ENCODE measurements around the gene CBX5. TPM values are rescaled to one million over a fixed set of nuclear protein-coding genes. Genes with fewer than 3 reads are reported as not detected.

Gene CBX5
- total RNA-seq, 4 donors from 2014 or later, result 23.7 to 45.7 (median 33.6) TPM

DNA sequence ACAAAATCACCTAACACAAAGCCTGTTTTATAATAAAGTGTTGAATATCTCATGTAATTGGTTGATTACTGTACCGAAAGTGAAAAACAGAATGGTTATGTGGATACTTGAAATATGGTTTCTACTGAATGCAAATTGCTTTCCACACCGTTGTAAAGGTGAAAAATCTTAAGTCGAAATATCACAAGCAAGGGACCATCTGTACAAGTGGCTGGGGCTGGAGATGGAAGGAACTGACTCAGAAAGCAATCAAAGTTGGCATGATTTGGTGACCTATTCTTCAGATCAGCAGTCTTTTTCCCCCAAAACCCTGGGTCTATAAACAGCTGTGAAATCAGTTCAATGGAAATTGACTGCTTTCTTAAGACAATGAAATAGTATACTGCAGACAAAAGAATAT lies 3.6 kb downstream of the CBX5 start:
- Histone ChIP-seq H3K4me1 (peaks cover 19% of the 10 kb centered on the region), H3K27me3 (no peaks in the 10 kb centered on the region), H3K27ac (no peak overlapping the region), H3K4me3 (no peak overlapping the region), H3K9me3 (no peaks in the 10 kb centered on the region), H3K36me3 (peaks cover 8% of the 10 kb centered on the region)
- DNase-seq (ENCODE audit: low spot score in 2 of 2), result no peak
- TF ChIP-seq EP300 (IDR thresholded peaks at IDR 0.05) (no peak), POLR2A (IDR thresholded peaks at IDR 0.05) (no peak), POLR2AphosphoS5 (IDR thresholded peaks at IDR 0.05) (no peak)
- TF ChIP-seq, protein P1, sequence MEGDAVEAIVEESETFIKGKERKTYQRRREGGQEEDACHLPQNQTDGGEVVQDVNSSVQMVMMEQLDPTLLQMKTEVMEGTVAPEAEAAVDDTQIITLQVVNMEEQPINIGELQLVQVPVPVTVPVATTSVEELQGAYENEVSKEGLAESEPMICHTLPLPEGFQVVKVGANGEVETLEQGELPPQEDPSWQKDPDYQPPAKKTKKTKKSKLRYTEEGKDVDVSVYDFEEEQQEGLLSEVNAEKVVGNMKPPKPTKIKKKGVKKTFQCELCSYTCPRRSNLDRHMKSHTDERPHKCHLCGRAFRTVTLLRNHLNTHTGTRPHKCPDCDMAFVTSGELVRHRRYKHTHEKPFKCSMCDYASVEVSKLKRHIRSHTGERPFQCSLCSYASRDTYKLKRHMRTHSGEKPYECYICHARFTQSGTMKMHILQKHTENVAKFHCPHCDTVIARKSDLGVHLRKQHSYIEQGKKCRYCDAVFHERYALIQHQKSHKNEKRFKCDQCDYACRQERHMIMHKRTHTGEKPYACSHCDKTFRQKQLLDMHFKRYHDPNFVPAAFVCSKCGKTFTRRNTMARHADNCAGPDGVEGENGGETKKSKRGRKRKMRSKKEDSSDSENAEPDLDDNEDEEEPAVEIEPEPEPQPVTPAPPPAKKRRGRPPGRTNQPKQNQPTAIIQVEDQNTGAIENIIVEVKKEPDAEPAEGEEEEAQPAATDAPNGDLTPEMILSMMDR (IDR thresholded peaks at IDR 0.05), result no peak
- WGBS, result 86% methylated on average over 3 of the region's 3 CpGs

- no peaks in the 10 kb centered on the region for H3K27me3 ChIP-seq
- DNase-seq (ENCODE audit: low spot score in 2 of 2), result no peak
- H3K36me3 ChIP-seq, result peaks cover 8% of the 10 kb centered on the region
- H3K4me3 ChIP-seq, result no peak overlapping the region
- WGBS, result 87% methylated on average over 2 of the region's 2 CpGs
- no peak overlapping the region for H3K27ac ChIP-seq
- peaks cover 18% of the 10 kb centered on the region for H3K4me1 ChIP-seq
- TF ChIP-seq EP300 (IDR thresholded peaks at IDR 0.05) (no peak), POLR2A (IDR thresholded peaks at IDR 0.05) (no peak), POLR2AphosphoS5 (IDR thresholded peaks at IDR 0.05) (no peak)
- TF ChIP-seq, protein P1 (IDR thresholded peaks at IDR 0.05), result no peak
- no peaks in the 10 kb centered on the region for H3K9me3 ChIP-seq
These were observed 5.9 kb downstream of the CBX5 start for GRCh38 chr12:54273981-54274380.

- 55% methylated on average over 1 of the region's 1 CpG for WGBS
- no peak overlapping the region for H3K27ac ChIP-seq
These were observed 7.7 kb downstream of the CBX5 start for GRCh38 chr12:54272214-54272613.

GRCh38 chr12:54270345-54270744 lies 9.6 kb downstream of the CBX5 start:
- DNase-seq (ENCODE audit: low spot score in 2 of 2), result no peak
- H3K4me3 ChIP-seq, result no peak overlapping the region
- no peaks in the 10 kb centered on the region for H3K9me3 ChIP-seq
- TF ChIP-seq POLR2AphosphoS5 (IDR thresholded peaks at IDR 0.05) (no peak), EP300 (IDR thresholded peaks at IDR 0.05) (no peak), POLR2A (IDR thresholded peaks at IDR 0.05) (no peak)
- TF ChIP-seq, protein P1 (IDR thresholded peaks at IDR 0.05), result no peak
- WGBS, result 90% methylated on average over 2 of the region's 2 CpGs
- no peaks in the 10 kb centered on the region for H3K27me3 ChIP-seq
- no peaks in the 10 kb centered on the region for H3K4me1 ChIP-seq
- H3K27ac ChIP-seq, result no peak overlapping the region
- peaks cover 8% of the 10 kb centered on the region for H3K36me3 ChIP-seq

More at GRCh38 chr12:54272214-54272613, 7.7 kb downstream of the CBX5 start:
- TF ChIP-seq, protein P1 (IDR thresholded peaks at IDR 0.05), result no peak
- TF ChIP-seq POLR2A (IDR thresholded peaks at IDR 0.05), result no peak
- H3K4me1 ChIP-seq, result peaks cover under 1% of the 10 kb centered on the region
- no peaks in the 10 kb centered on the region for H3K27me3 ChIP-seq
- peaks cover 8% of the 10 kb centered on the region for H3K36me3 ChIP-seq
- H3K9me3 ChIP-seq, result no peaks in the 10 kb centered on the region
- no peak for DNase-seq (ENCODE audit: low spot score in 2 of 2)
- no peak overlapping the region for H3K4me3 ChIP-seq

DNA sequence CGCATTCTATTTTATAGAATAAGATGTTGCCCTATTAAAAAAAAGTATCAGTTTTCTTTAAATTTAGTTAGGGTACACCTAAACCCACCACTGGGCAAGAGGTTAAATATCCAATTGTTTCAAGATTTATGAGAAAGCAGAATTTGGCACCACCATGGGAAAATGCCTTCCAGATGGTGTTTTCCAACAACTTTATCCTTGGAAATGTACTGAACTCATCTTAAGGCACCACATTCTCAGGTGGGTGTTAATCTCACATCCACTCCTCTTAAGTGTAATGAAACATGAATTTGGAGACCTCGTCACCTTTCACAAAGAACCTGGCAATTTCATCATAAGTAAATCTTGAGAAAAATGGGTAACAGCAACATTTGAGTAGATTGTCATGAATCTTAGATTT lies 13.1 kb downstream of the CBX5 start:
- TF ChIP-seq EP300 (IDR thresholded peaks at IDR 0.05) (no peak), POLR2A (IDR thresholded peaks at IDR 0.05) (no peak)
- TF ChIP-seq, protein P1 (IDR thresholded peaks at IDR 0.05), result no peak
- Histone ChIP-seq H3K4me3 (no peak overlapping the region), H3K4me1 (peaks cover 9% of the 10 kb centered on the region), H3K27ac (no peak overlapping the region), H3K27me3 (no peaks in the 10 kb centered on the region), H3K36me3 (no peaks in the 10 kb centered on the region), H3K9me3 (no peaks in the 10 kb centered on the region)
- DNase-seq (ENCODE audit: low spot score in 2 of 2), result no peak
- 80% methylated on average over 2 of the region's 2 CpGs for WGBS
